Mucosa of descending colon (tissue), 3 donors: ENCODE results near the gene HTRA3. TPM values are rescaled to one million over a fixed set of nuclear protein-coding genes. Genes with fewer than 3 reads are reported as not detected.

Experiments used
- ATAC-seq: fragments of 200-7000 bp; cut with Tn5 transposase; one replicate; pipeline ENCODE4 v1.9.1; 2020; ENCODE audit warnings: mild to moderate bottlenecking, moderate library complexity
- DNase-seq, 3 donors: peaks; one replicate each; pipeline ENCODE4 v3.0.0-alpha.2; 2020
- H3K36me3 ChIP-seq: fragments of 200-600 bp; one replicate; pipeline ENCODE4 v1.8.0; 2021; ENCODE audit warnings: low read depth, mild to moderate bottlenecking
- H3K4me1 ChIP-seq: fragments of 200-600 bp; one replicate; pipeline ENCODE4 v1.8.0; 2021; ENCODE audit warnings: low read depth, mild to moderate bottlenecking
- H3K4me3 ChIP-seq: fragments of 200-600 bp; one replicate; pipeline ENCODE4 v1.8.0; 2021; ENCODE audit warnings: mild to moderate bottlenecking
- H3K9me3 ChIP-seq: fragments of 200-600 bp; one replicate; pipeline ENCODE4 v1.8.0; 2021; ENCODE audit warnings: mild to moderate bottlenecking
- intact Hi-C, 2 donors: fragments of 100-400 bp; cut with DNase I in 1 of 2; cut with micrococcal nuclease in 1 of 2; formaldehyde crosslinking; loops; one replicate each; pipeline versions ENCODE4 v1.11.0 to v1.11.1; 2022; cut with DNase I, micrococcal nuclease
- long read RNA-seq, 2 donors: library from polyadenylated mRNA; unstranded; transcript quantifications; one replicate each; pipeline ENCODE4 v2.0.0, GENCODE V29; 2019 to 2021
- total RNA-seq, 3 donors: library from RNA; stranded (reverse); fragmentation: NEBNext Ultra II Directional in 2 of 3; extraction: Animal tissue kit (Norgen Biotek cat#: 25700) in 2 of 3; gene quantifications; one replicate each; pipeline versions ENCODE4 v1.2.1 to v1.2.4, GENCODE V29; 2021 to 2023
- TF ChIP-seq, protein P1 (sequence below): fragments of 200-600 bp; IDR thresholded peaks from one replicate; pipeline ENCODE4 v1.8.0; 2022; ENCODE audit warnings: antibody characterized with exemption, mild to moderate bottlenecking
- donor health status: DM: no; HTN: no; CAD: no; lungs with moderate emphysema.
- donor health status: DM: no; HTN: no; CAD: no.
- donor health status: DM: no; HTN: yes; CAD: no.

The HTRA3 gene
- 10 to 100 TPM in 1 of 3 donors, 1 to 10 TPM in 2; 2.5 to 18.5 (median 4.2) TPM for total RNA-seq
- long read RNA-seq, donor 1, transcript HTRA3-201 (9 exons, 2,541 nt): major isoform, 34 of 53 reads
- long read RNA-seq, donor 1, transcript HTRA3-202 (7 exons, 2,023 nt): minor isoform, 9 of 53 reads
- long read RNA-seq, donor 1, partial matches to known transcripts: 5 of 53 reads
- long read RNA-seq, donor 1, other reads (novel, unspliced or antisense): 5 of 53 reads
- long read RNA-seq, donor 2, partial matches to known transcripts: 1 of 2 reads
- long read RNA-seq, donor 2, other reads (novel, unspliced or antisense): 0 of 2 reads

DNA sequence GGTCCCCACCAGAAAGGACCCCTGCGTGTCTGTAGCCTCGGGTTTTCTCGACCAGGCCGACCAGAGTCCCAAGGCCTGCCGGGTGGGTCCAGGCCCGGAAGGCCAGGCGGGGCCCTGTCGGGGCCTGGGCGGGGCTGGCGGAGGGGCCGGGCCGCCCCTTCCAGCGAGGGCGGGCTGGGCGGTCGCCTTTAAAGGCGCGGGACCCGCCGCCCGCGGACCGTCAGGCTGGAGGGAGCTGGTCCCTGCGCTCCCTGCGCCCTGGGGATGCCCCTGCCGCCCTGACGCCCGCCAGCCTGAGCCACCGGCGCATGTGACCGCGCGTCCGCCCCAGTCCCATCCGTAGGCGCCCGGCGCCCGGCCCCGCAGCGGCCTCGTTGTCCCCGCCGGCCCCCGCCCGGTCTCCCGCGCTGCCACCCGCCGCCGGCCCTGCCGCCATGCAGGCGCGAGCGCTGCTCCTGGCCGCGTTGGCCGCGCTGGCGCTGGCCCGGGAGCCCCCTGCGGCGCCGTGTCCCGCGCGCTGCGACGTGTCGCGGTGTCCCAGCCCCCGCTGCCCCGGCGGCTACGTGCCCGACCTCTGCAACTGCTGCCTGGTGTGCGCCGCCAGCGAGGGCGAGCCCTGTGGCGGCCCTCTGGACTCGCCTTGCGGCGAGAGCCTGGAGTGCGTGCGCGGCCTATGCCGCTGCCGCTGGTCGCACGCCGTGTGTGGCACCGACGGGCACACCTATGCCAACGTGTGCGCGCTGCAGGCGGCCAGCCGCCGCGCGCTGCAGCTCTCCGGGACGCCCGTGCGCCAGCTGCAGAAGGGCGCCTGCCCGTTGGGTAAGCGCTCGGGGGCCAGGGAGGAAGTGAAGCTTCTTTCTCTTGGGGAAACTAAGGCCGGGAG is at the start of gene HTRA3:
HTRA3 (plus strand) TSS at position 220 of the 883 bp plus-strand sequence; CDS start at position 435, 215 bp downstream.
- TF ChIP-seq, protein P1, sequence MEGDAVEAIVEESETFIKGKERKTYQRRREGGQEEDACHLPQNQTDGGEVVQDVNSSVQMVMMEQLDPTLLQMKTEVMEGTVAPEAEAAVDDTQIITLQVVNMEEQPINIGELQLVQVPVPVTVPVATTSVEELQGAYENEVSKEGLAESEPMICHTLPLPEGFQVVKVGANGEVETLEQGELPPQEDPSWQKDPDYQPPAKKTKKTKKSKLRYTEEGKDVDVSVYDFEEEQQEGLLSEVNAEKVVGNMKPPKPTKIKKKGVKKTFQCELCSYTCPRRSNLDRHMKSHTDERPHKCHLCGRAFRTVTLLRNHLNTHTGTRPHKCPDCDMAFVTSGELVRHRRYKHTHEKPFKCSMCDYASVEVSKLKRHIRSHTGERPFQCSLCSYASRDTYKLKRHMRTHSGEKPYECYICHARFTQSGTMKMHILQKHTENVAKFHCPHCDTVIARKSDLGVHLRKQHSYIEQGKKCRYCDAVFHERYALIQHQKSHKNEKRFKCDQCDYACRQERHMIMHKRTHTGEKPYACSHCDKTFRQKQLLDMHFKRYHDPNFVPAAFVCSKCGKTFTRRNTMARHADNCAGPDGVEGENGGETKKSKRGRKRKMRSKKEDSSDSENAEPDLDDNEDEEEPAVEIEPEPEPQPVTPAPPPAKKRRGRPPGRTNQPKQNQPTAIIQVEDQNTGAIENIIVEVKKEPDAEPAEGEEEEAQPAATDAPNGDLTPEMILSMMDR: no peak
- Histone ChIP-seq H3K36me3 (no peaks in the 10 kb centered on the region), H3K4me3 (no peak within 1 kb of the TSS), H3K9me3 (no peaks in the 10 kb centered on the region), H3K4me1 (no peaks in the 10 kb centered on the region)
- DNase-seq (peak in 2 of 3 donors; percentile 22 to 48), ATAC-seq (peak; percentile 44)
- intact Hi-C loops: no loop called here

DNA sequence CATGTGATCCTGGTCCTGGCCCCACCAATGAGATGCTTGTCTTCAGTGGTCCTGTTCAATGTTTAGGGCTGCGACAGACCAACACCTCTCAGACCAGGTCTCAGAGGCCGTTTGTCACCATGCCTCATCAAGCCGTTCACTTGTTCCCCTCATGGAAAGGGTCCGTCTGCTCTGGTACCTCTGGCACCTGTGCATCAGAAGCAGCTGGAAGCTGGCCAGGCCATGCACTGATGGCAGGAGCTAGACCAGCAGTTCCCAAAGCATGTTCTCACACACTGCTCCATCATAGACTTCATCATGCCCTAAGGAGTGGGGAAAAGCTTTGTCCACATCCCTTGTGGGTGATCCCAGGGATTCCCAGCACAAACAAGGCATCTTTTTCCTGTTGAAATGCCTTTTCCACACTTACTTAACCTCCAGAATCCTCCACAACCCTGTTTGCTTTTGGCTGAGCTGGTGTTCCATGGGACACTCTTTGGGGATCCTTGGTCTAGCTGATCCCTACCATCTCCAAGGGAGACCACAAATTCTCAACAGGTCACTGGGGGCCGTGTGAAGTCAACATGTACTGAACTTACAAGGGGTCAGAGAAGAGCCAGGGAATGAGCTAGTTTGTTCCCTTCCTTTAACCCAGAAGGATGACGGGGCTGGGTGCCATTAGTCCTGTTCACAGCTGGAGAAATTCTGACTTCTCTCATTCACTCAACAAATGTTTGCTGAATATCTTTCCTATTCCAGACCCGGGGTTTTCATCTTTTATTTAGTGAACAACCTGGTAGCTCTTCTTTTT is 48.7 kb upstream of the HTRA3 start:
- DNase-seq (peak in 1 of 3 donors; percentile 18), ATAC-seq (no peak)
- H3K4me3 ChIP-seq: no peak overlapping the region
- no peaks in the 10 kb centered on the region for H3K36me3 ChIP-seq
- TF ChIP-seq, protein P1: no peak
- H3K4me1 ChIP-seq: no peaks in the 10 kb centered on the region
- intact Hi-C loops: no loop called here
- no peaks in the 10 kb centered on the region for H3K9me3 ChIP-seq

DNA sequence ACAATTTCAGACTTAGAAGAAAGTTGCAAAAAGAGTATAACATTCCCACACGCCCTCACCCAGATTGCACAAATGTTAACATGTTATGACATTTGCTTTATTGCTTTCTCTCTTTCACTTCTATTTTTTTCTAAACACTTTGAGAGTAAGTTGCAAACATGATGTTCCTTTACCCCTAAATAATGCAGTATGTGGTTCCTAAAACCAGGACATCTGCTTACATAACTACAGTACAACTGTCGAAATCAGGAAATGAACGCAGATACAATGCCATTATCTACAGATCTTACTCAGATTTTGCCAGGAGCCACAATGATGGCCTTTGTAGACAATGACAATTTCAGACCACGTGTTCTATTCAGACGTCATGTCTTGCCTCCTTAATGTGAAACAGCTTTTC is 48.1 kb upstream of the HTRA3 start:
- Histone ChIP-seq H3K9me3 (no peaks in the 10 kb centered on the region), H3K36me3 (no peaks in the 10 kb centered on the region), H3K4me3 (no peak overlapping the region), H3K4me1 (no peaks in the 10 kb centered on the region)
- intact Hi-C loops: no loop called here
- TF ChIP-seq, protein P1: no peak
- ATAC-seq (peak; percentile 46), DNase-seq (no peak)

DNA sequence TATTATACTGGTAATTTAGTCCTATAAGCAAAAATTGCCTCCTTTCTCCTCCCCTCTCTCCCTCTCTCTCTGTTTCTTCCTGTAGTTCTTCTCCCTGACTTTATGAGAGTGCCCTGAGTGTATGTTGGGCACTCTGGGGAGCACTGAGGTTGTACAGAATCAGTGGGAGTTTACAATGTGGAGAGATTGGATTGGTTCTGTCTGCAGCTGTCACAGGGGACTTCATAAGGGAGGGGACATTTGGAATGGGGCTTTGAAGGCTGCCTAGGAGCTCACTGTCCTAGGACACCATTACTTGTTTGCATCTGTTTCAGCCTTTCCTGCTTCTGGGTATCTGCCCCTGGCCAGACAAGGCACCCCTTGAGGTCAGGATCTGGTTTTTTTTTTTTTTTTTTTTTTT is 47.6 kb upstream of the HTRA3 start:
- Histone ChIP-seq H3K9me3 (no peaks in the 10 kb centered on the region), H3K36me3 (no peaks in the 10 kb centered on the region), H3K4me3 (no peak overlapping the region), H3K4me1 (no peaks in the 10 kb centered on the region)
- TF ChIP-seq, protein P1: no peak
- no peak for ATAC-seq
- no peak for DNase-seq
- intact Hi-C loops: no loop called here

DNA sequence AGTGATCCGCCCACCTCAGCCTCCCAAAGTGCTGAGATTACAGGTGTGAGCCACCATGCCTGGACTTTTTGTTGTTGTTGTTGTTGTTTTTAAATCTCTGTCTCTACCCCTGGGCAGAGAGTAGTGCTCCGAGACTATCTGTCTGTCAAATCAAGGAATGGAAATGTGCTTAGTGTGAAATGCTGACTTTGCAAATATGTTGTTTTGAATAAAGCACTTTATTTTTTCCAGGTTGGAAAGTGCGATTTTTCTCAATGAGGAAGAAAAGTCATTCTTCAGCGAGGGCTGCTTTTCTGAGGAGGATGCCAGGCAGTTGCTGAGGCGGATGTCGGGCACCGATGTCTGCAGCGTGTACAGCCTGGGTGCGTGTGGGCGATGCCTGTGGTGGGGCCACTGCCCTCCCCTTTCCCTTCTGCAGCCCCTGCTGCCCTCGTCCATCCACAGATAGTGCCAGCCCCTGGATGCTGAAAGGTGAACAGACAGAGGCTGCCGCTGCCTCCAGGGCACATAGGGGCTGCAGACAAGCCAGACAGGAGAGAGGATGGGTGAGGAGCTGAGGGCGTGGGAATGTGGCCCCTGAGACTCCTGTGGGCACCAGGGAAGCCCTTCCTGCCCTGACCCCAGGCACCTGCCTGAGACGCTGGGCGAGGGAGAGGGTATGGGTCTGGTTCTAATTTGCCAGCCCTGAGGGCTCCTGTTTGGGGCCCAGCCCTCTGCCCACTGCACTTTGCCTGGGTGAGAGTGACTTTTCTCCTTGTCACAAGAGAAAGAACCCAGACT is 46.8 kb upstream of the HTRA3 start:
- no peaks in the 10 kb centered on the region for H3K36me3 ChIP-seq
- ATAC-seq: no peak
- H3K4me3 ChIP-seq: no peak overlapping the region
- intact Hi-C loops: no loop called here
- TF ChIP-seq, protein P1: no peak
- no peaks in the 10 kb centered on the region for H3K9me3 ChIP-seq
- H3K4me1 ChIP-seq: no peaks in the 10 kb centered on the region
- peak in 1 of 3 donors; percentile 38 for DNase-seq
